GM19023 (cell line): ENCODE data around the gene SAMD14.

ENCODE experiments used
- ATAC-seq: cut with Tn5 transposase; IDR thresholded peaks from one replicate; pipeline ENCODE4 v1.9.1; 2021; ENCODE audit warnings: mild to moderate bottlenecking, moderate library complexity; ENCODE audit not compliant: unreplicated experiment

Gene SAMD14

GRCh38 chr17:50133769-50134099 lies 3.8 kb upstream of the SAMD14 start:
- no peak for ATAC-seq

- ATAC-seq, result no peak
These were observed 3.2 kb upstream of the SAMD14 start for GRCh38 chr17:50133028-50133768.

GRCh38 chr17:50132104-50132794 lies 2.3 kb upstream of the SAMD14 start:
- no peak for ATAC-seq

GRCh38 chr17:50130559-50131305 lies 772 bp upstream of the SAMD14 start:
- ATAC-seq, result no peak

- ATAC-seq, result no peak
These were observed 620 bp downstream of the SAMD14 start for GRCh38 chr17:50129353-50129727.

GRCh38 chr17:50128441-50129352 lies 1.3 kb downstream of the SAMD14 start:
- ATAC-seq, result no peak

GRCh38 chr17:50127697-50128361 lies 2.1 kb downstream of the SAMD14 start:
- no peak for ATAC-seq

- ATAC-seq, result no peak
These were observed 4.5 kb downstream of the SAMD14 start for GRCh38 chr17:50125420-50125997.

GRCh38 chr17:50123649-50124349 lies 6.2 kb downstream of the SAMD14 start:
- ATAC-seq, result no peak

GRCh38 chr17:50122945-50123344 lies 7.0 kb downstream of the SAMD14 start:
- no peak for ATAC-seq

GRCh38 chr17:50120475-50121253 lies 9.3 kb downstream of the SAMD14 start:
- ATAC-seq, result no peak

- ATAC-seq, result no peak
These were observed 11.1 kb downstream of the SAMD14 start for GRCh38 chr17:50118828-50119218.

GRCh38 chr17:50118076-50118827 lies 11.7 kb downstream of the SAMD14 start:
- ATAC-seq, result no peak

- no peak for ATAC-seq
These were observed 12.5 kb downstream of the SAMD14 start for GRCh38 chr17:50117202-50118051.

- no peak for ATAC-seq
These were observed 14.2 kb downstream of the SAMD14 start for GRCh38 chr17:50115756-50116155.

GRCh38 chr17:50114849-50115357 lies 15.1 kb downstream of the SAMD14 start:
- ATAC-seq, result no peak

GRCh38 chr17:50114401-50114800 lies 15.6 kb downstream of the SAMD14 start:
- ATAC-seq, result no peak
